ENCODE data around the gene MYBBP1A. TPM values are rescaled to one million over a fixed set of nuclear protein-coding genes. Genes with fewer than 3 reads are reported as not detected.

MYBBP1A gene
- total and polyA plus RNA-seq, 2 donors (not counting 1 experiment from before 2014, with no cell fraction given): 72.4 to 74.4 TPM

DNA sequence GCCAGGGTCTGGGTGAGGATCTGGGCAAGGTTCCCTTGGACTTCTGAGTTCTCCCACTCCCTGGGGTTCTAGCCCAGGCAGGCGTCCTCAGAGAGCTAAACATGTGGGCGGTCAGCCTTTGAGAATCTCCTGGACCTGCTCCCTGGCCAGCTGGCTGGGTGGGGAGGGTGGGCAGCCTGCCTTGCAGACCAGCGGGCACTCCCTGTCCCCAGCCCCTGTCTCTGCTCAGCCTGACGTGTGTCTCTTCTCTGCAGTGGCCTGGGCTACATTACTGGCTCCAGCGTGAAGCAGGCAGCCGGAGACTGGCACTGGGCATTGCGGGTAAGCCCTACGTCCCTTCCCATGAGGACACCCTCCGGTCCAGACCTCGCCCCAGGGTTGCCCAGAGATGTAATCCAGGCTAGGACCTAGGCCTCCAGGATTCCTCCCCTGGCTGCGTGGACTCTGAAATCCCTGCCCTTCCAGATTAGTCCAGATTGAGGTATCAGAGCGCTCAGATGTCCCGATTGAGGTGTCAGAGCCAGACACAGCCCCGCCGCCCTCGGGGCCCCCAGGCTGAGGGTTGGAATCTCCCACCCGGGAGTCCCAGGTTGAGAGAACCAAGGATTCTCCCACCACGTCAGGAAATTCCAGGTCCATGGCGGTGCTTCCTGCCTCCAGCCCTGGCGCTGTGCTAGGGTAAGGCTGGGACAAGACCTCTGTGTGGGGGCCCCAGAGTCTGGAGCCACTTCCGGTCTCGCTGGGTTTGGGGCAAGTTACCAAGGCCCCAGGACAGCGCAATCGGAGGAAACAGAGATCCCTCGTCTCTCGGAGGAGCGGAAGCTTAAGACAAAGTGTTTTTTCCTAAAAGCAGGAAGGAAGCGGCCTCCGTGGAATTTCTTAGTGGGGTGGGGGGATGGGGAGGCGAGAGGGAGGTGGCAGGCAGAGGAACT, 24.1 kb downstream of the MYBBP1A start:
- H3K4me1 Mint-ChIP-seq: peaks cover 2% of the 10 kb centered on the region
- intact Hi-C loops (cut with micrococcal nuclease): no loop called here
- Histone ChIP-seq H4K20me1 (ENCODE audit: control insufficient read depth, insufficient read depth, low read length, poor library complexity, severe bottlenecking) (no peaks in the 10 kb centered on the region), H3K9me3 (ENCODE audit: control extremely low read depth in 1 of 3, control insufficient read depth in 2 of 3, insufficient read depth in 1 of 3, low read length in 2 of 3) (no peaks in the 10 kb centered on the region), H3K36me3 (replicated peaks in 1 of 2; ENCODE audit: control extremely low read depth in 1 of 2, control insufficient read depth in 1 of 2, extremely low read depth in 1 of 2, insufficient read depth in 2 of 2, low read length in 1 of 2) (no peaks in the 10 kb centered on the region), H3K4me1 (ENCODE audit: control insufficient read depth in 2 of 2, insufficient read depth in 2 of 2, low read length in 2 of 2) (no peaks in the 10 kb centered on the region), H3K4me3 (ENCODE audit: control extremely low read depth in 1 of 5, extremely low read depth in 1 of 5, insufficient read depth in 1 of 5, low read depth in 2 of 5, low read length in 4 of 5) (no peak overlapping the region), H2AFZ (ENCODE audit: insufficient read depth, low read depth, low read length, poor library complexity, severe bottlenecking) (no peak overlapping the region), H3K27ac (ENCODE audit: low read length in 2 of 2) (no peak overlapping the region), H3K4me2 (replicated peaks; ENCODE audit: low read depth, low read length, poor library complexity, severe bottlenecking) (no peak overlapping the region), H3K9ac (ENCODE audit: low read length) (no peak overlapping the region), H3K79me2 (ENCODE audit: control insufficient read depth, insufficient read depth, low read length) (no peaks in the 10 kb centered on the region), H3K27me3 (replicated peaks in 1 of 4; ENCODE audit: control extremely low read depth in 1 of 4, control insufficient read depth in 3 of 4, insufficient read depth in 4 of 4, low read length in 3 of 4) (peaks cover 0 to 2% (median 0%) of the 10 kb centered on the region in 4 experiments)
- H3K27ac Mint-ChIP-seq: no peak overlapping the region
- ChIA-PET POLR2A (no interaction called here), CTCF (no interaction called here)
- no peak overlapping the region for H3K4me3 Mint-ChIP-seq
- H3K9me3 Mint-ChIP-seq (ENCODE audit: insufficient read depth): no peaks in the 10 kb centered on the region
- 75% methylated on average over 27 of the region's 30 CpGs for WGBS (ENCODE audit: insufficient coverage)
- H3K27me3 Mint-ChIP-seq: peaks cover 19% of the 10 kb centered on the region
- ATAC-seq (ENCODE audit: low read depth) (no peak), DNase-seq (no peak)
- TF ChIP-seq EZH2 (IDR thresholded peaks at IDR 0.05; ENCODE audit: borderline replicate concordance, insufficient read depth, low read depth, low read length, poor library complexity, severe bottlenecking): no peak
- TF ChIP-seq, protein P1, sequence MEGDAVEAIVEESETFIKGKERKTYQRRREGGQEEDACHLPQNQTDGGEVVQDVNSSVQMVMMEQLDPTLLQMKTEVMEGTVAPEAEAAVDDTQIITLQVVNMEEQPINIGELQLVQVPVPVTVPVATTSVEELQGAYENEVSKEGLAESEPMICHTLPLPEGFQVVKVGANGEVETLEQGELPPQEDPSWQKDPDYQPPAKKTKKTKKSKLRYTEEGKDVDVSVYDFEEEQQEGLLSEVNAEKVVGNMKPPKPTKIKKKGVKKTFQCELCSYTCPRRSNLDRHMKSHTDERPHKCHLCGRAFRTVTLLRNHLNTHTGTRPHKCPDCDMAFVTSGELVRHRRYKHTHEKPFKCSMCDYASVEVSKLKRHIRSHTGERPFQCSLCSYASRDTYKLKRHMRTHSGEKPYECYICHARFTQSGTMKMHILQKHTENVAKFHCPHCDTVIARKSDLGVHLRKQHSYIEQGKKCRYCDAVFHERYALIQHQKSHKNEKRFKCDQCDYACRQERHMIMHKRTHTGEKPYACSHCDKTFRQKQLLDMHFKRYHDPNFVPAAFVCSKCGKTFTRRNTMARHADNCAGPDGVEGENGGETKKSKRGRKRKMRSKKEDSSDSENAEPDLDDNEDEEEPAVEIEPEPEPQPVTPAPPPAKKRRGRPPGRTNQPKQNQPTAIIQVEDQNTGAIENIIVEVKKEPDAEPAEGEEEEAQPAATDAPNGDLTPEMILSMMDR (IDR thresholded peaks at IDR 0.05): no peak

DNA sequence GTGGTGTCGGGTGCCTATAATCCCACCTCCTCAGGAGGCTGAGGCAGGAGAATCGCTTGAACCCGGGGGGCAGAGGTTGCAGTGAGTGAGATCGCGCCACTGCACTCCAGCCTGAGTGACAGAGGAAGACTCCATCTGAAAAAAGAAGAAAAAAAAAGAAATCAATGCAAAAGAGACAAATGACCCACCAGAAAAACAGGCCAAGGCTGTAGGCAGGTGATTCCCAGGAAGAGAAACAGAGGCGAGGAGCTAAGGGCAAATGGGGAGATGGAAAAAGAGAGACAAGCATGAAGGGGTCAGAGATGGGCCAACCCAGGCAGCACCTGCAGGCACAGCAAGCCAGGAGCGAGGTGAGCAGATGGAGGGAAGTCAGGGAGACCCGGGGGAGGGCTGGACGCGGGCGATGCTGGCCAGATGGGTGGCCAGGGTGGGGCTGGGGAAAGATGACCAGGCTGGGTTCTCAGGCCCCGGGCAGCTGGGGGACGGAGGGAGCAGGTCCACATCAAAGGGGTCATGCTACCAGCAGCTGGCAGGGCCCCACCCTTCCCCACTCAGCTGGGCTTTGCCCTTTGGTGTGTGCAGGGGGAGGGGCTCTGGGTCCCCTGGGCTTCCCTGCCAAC, 25.5 kb downstream of the MYBBP1A start:
- no peaks in the 10 kb centered on the region for H3K9me3 Mint-ChIP-seq (ENCODE audit: insufficient read depth)
- Histone ChIP-seq H3K27me3 (replicated peaks in 1 of 4; ENCODE audit: control extremely low read depth in 1 of 4, control insufficient read depth in 3 of 4, insufficient read depth in 4 of 4, low read length in 3 of 4) (peaks cover 0 to 2% (median 0%) of the 10 kb centered on the region in 4 experiments), H3K36me3 (replicated peaks in 1 of 2; ENCODE audit: control extremely low read depth in 1 of 2, control insufficient read depth in 1 of 2, extremely low read depth in 1 of 2, insufficient read depth in 2 of 2, low read length in 1 of 2) (no peaks in the 10 kb centered on the region), H3K79me2 (ENCODE audit: control insufficient read depth, insufficient read depth, low read length) (no peaks in the 10 kb centered on the region), H3K9ac (ENCODE audit: low read length) (no peak overlapping the region), H3K27ac (ENCODE audit: low read length in 2 of 2) (no peak overlapping the region), H3K4me2 (replicated peaks; ENCODE audit: low read depth, low read length, poor library complexity, severe bottlenecking) (no peak overlapping the region), H3K9me3 (ENCODE audit: control extremely low read depth in 1 of 3, control insufficient read depth in 2 of 3, insufficient read depth in 1 of 3, low read length in 2 of 3) (no peaks in the 10 kb centered on the region), H4K20me1 (ENCODE audit: control insufficient read depth, insufficient read depth, low read length, poor library complexity, severe bottlenecking) (no peaks in the 10 kb centered on the region), H2AFZ (ENCODE audit: insufficient read depth, low read depth, low read length, poor library complexity, severe bottlenecking) (no peak overlapping the region), H3K4me1 (ENCODE audit: control insufficient read depth in 2 of 2, insufficient read depth in 2 of 2, low read length in 2 of 2) (no peaks in the 10 kb centered on the region), H3K4me3 (ENCODE audit: control extremely low read depth in 1 of 5, extremely low read depth in 1 of 5, insufficient read depth in 1 of 5, low read depth in 2 of 5, low read length in 4 of 5) (no peak overlapping the region)
- CTCF ChIA-PET: no interaction called here
- TF ChIP-seq, protein P1 (IDR thresholded peaks at IDR 0.05): no peak
- TF ChIP-seq EZH2 (IDR thresholded peaks at IDR 0.05; ENCODE audit: borderline replicate concordance, insufficient read depth, low read depth, low read length, poor library complexity, severe bottlenecking): no peak
- no peak overlapping the region for H3K27ac Mint-ChIP-seq
- H3K4me1 Mint-ChIP-seq: no peaks in the 10 kb centered on the region
- H3K27me3 Mint-ChIP-seq: peaks cover 19% of the 10 kb centered on the region
- WGBS (ENCODE audit: insufficient coverage): 88% methylated on average over 7 of the region's 13 CpGs
- H3K4me3 Mint-ChIP-seq: no peak overlapping the region
- ATAC-seq (ENCODE audit: low read depth) (no peak), DNase-seq (no peak)
- intact Hi-C loops (cut with micrococcal nuclease): no loop called here
- POLR2A ChIA-PET: interaction anchor here (0.6 kb wide), 1 partner anchor 337 kb away, joined by 4 read pairs; no protein-coding TSS in a partner anchor

All from B cell (primary cell).